Keratinocyte (primary cell): Measurements from ENCODE around the gene NCKAP5.

Experiments used
- EZH2 ChIP-seq: IDR thresholded peaks from one replicate; pipeline ENCODE4 v1.6.1; 2012; ENCODE audit warnings: inconsistent platforms, mild to moderate bottlenecking, low read length, moderate library complexity
- TF ChIP-seq, protein P1 (sequence below), 3 experiments: IDR thresholded peaks in 1 of 3; conservative IDR thresholded peaks in 1 of 3; optimal IDR thresholded peaks in 1 of 3; 2 replicates in 2 of 3; 3 replicates in 1 of 3; pipeline versions ENCODE3 to v1.5.1; 2011; ENCODE audit warnings: low read length in 3 of 3, mild to moderate bottlenecking in 3 of 3, moderate library complexity in 2 of 3, control low read depth in 1 of 3, inconsistent platforms in 1 of 3; ENCODE audit not compliant: insufficient read depth in 2 of 3; ENCODE audit errors: extremely low read depth in 1 of 3

DNA sequence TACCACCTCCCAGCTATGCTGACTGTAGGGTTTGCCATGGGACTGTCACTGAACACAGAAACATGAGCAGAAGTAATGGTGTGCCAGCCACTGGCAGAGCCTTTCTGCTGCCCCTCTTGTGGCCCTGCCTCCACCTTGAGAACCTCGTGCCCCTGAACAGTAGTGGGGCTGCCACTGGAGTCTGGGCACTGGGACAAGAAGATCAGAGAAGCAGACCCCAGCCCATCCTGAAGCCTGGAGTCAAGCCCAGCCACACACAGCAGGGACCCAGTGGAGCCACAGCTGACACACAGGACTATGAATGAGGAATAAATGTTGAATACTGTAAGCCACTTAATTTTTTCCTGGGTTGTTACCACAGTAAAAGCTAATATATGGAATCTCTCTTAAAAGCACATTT is 159.6 kb downstream of the NCKAP5 start:
- TF ChIP-seq, protein P1, sequence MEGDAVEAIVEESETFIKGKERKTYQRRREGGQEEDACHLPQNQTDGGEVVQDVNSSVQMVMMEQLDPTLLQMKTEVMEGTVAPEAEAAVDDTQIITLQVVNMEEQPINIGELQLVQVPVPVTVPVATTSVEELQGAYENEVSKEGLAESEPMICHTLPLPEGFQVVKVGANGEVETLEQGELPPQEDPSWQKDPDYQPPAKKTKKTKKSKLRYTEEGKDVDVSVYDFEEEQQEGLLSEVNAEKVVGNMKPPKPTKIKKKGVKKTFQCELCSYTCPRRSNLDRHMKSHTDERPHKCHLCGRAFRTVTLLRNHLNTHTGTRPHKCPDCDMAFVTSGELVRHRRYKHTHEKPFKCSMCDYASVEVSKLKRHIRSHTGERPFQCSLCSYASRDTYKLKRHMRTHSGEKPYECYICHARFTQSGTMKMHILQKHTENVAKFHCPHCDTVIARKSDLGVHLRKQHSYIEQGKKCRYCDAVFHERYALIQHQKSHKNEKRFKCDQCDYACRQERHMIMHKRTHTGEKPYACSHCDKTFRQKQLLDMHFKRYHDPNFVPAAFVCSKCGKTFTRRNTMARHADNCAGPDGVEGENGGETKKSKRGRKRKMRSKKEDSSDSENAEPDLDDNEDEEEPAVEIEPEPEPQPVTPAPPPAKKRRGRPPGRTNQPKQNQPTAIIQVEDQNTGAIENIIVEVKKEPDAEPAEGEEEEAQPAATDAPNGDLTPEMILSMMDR (optimal IDR thresholded peaks at IDR 0.05 in 1 of 3, IDR thresholded peaks at IDR 0.05 in 1 of 3, conservative IDR thresholded peaks at IDR 0.05 in 1 of 3; ENCODE audit: extremely low read depth in 1 of 3, insufficient read depth in 2 of 3, low read length in 3 of 3) = no peak
- TF ChIP-seq EZH2 = no peak
